Measurements from ENCODE around the gene WDR11.

- TF ChIP-seq, protein P1, sequence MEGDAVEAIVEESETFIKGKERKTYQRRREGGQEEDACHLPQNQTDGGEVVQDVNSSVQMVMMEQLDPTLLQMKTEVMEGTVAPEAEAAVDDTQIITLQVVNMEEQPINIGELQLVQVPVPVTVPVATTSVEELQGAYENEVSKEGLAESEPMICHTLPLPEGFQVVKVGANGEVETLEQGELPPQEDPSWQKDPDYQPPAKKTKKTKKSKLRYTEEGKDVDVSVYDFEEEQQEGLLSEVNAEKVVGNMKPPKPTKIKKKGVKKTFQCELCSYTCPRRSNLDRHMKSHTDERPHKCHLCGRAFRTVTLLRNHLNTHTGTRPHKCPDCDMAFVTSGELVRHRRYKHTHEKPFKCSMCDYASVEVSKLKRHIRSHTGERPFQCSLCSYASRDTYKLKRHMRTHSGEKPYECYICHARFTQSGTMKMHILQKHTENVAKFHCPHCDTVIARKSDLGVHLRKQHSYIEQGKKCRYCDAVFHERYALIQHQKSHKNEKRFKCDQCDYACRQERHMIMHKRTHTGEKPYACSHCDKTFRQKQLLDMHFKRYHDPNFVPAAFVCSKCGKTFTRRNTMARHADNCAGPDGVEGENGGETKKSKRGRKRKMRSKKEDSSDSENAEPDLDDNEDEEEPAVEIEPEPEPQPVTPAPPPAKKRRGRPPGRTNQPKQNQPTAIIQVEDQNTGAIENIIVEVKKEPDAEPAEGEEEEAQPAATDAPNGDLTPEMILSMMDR (IDR thresholded peaks at IDR 0.05): no peak
- no peak for TF ChIP-seq POLR2A (IDR thresholded peaks at IDR 0.05)
Observed at GRCh38 chr10:120945801-120946302, 94.7 kb downstream of the WDR11 start.

All from adrenal gland (tissue), 5 donors.